ENCODE results near the gene LTF. TPM values are rescaled to one million over a fixed set of nuclear protein-coding genes. Genes with fewer than 3 reads are reported as not detected.

Gene LTF
- 1.4 TPM for total RNA-seq

DNA sequence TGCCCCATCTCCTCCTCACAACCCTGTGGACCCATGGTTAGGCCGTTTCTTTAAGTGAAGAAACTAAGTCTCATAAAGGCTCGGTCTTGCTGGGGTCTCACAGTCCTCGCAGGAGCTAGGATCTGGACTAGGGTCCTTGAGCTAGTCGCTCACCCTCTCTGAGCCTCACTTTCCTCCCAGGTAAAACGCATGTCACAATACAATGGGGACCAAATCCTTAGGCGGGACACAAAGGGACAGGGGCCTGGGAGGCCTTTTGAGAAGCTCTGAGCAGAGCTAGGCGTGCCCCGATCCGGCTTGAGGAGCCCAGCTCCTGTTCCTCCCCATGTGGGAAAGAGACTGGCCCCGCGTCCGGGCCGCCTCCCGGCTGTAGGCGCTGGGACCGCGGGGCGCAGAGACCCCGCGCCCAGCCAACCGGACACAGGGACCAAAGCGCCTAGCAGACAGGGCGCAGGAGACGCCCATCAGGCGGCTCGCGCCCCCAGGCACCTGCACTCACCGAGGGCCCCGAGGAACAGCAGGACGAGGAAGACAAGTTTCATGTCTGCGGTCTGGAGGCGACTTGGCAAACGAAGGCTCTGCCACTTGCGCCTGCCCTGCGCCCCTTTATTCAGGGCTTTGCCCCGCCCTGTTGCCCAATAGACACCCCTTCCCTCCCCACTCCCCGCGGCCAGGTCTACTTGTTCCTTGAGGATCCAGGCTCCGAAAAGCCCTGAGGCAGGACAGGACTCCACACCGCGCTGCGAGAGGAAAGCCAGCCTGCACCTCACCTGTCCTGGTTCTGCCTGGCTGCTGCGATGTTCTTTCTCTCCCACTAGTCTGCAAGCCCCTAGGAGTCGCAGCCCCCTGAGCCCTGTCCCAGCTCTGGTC is at the start of gene LTF:
Gene LTF, minus strand, starts transcription at position 580 of the 870 bp plus-strand sequence. Its CDS starts 38 bp downstream, at position 542.
- Histone ChIP-seq H3K4me1 (no peaks in the 10 kb centered on the region), H3K36me3 (no peaks in the 10 kb centered on the region), H3K27ac (no peak within 1 kb of the TSS), H3K27me3 (peaks cover 5% of the 10 kb centered on the region), H3K9me3 (no peaks in the 10 kb centered on the region), H3K4me3 (no peak within 1 kb of the TSS)
- TF ChIP-seq, protein P1, sequence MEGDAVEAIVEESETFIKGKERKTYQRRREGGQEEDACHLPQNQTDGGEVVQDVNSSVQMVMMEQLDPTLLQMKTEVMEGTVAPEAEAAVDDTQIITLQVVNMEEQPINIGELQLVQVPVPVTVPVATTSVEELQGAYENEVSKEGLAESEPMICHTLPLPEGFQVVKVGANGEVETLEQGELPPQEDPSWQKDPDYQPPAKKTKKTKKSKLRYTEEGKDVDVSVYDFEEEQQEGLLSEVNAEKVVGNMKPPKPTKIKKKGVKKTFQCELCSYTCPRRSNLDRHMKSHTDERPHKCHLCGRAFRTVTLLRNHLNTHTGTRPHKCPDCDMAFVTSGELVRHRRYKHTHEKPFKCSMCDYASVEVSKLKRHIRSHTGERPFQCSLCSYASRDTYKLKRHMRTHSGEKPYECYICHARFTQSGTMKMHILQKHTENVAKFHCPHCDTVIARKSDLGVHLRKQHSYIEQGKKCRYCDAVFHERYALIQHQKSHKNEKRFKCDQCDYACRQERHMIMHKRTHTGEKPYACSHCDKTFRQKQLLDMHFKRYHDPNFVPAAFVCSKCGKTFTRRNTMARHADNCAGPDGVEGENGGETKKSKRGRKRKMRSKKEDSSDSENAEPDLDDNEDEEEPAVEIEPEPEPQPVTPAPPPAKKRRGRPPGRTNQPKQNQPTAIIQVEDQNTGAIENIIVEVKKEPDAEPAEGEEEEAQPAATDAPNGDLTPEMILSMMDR (IDR thresholded peaks at IDR 0.05), result no peak
- intact Hi-C loops (cut with DNase I), result no loop called here
- no peak for DNase-seq (ENCODE audit: low spot score in 2 of 2)

DNA sequence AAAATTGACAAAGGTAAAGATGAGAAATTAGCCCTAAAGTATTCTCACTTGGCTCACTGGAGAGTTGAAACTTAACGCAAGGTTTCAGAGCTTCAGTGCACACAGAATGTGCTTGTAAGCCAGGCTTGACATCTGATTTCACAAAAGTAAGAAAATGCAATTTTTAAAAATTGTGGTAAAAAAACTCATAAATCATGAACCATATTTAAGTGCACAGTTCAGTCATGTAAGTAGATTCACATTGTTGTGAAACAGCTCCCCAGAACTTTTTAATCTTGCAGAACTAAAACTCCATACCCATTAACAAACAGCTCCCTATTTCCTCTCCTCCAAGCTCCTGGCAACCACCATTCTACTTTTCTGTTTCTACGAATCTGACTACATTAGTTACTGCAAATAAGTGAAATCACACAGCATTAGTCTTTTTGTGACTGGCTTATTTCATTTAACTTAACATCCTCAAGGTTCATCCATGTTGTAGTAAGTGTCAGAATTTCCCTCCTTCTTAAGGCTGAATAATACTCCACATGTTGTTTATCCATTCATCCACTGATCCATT is 47.6 kb upstream of the LTF start:
- TF ChIP-seq, protein P1 (IDR thresholded peaks at IDR 0.05), result no peak
- H3K36me3 ChIP-seq, result no peaks in the 10 kb centered on the region
- no peaks in the 10 kb centered on the region for H3K9me3 ChIP-seq
- no peak overlapping the region for H3K27ac ChIP-seq
- intact Hi-C loops (cut with DNase I), result no loop called here
- H3K27me3 ChIP-seq, result no peaks in the 10 kb centered on the region
- DNase-seq (ENCODE audit: low spot score in 2 of 2), result no peak
- no peak overlapping the region for H3K4me3 ChIP-seq
- H3K4me1 ChIP-seq, result no peaks in the 10 kb centered on the region

DNA sequence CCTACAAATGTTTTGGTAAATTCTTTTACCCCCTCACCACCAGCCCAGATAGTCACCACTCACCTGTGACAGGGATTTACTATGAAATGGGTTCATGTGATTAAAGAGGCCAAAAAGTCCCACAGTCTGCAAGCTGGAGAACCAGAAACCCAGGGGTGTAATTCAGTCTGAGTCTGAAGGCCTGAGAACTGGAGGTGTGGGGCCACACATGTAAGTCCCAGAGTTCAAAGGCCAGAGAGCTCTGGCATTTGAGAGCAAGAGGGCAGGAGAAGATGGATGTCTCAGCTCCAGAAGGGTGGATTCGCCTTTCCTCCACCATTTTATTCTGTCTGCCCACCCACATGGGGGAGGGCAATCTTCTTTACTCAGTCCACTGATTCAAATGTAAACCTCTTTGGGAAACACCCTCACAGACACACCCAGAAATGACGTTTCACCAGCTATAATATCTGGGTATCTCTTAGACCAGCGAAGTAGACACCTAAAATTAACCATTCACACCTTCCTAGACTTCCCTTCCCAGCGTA is 45.0 kb upstream of the LTF start:
- no peak for DNase-seq (ENCODE audit: low spot score in 2 of 2)
- H3K27me3 ChIP-seq, result no peaks in the 10 kb centered on the region
- H3K36me3 ChIP-seq, result no peaks in the 10 kb centered on the region
- intact Hi-C loops (cut with DNase I), result no loop called here
- no peak overlapping the region for H3K27ac ChIP-seq
- no peaks in the 10 kb centered on the region for H3K4me1 ChIP-seq
- TF ChIP-seq, protein P1 (IDR thresholded peaks at IDR 0.05), result no peak
- H3K9me3 ChIP-seq, result no peaks in the 10 kb centered on the region
- no peak overlapping the region for H3K4me3 ChIP-seq

DNA sequence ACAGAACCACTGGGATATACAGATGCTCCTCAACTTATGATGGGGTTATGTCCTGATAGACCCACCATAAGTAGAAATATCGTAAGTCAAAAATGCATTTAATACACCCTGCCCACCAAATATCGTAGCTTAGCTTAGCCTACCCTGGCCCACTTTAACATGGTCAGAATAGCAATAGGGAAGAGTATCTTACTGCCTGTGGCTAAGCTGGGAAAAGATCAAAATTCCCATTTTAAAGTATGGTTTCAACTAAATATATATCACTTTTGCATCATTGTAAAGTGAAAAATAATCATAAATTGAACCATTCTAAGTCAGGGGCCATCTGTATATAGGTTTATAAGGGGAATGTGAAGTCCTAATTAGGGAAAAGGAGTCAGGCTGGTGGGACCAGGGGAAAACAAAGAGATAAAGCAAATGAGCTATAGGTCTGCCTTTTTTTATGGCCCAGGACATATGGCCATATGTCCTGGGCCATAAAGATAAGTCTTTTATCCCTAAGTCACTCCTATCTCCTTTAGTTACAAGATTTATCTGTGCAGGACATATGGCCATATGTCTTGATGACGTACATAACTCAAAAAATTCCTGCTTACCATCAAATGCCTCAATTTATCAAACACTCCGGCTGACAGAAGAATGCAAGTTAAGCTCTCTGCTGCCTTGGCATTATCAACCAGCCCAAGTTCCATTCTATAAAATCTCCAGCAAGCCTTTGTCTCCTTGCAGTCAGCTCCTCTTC is 44.3 kb upstream of the LTF start:
- H3K4me3 ChIP-seq, result no peak overlapping the region
- no peak for DNase-seq (ENCODE audit: low spot score in 2 of 2)
- no peaks in the 10 kb centered on the region for H3K36me3 ChIP-seq
- no peak overlapping the region for H3K27ac ChIP-seq
- no peaks in the 10 kb centered on the region for H3K27me3 ChIP-seq
- no peaks in the 10 kb centered on the region for H3K9me3 ChIP-seq
- TF ChIP-seq, protein P1 (IDR thresholded peaks at IDR 0.05), result no peak
- intact Hi-C loops (cut with DNase I), result no loop called here
- no peaks in the 10 kb centered on the region for H3K4me1 ChIP-seq

DNA sequence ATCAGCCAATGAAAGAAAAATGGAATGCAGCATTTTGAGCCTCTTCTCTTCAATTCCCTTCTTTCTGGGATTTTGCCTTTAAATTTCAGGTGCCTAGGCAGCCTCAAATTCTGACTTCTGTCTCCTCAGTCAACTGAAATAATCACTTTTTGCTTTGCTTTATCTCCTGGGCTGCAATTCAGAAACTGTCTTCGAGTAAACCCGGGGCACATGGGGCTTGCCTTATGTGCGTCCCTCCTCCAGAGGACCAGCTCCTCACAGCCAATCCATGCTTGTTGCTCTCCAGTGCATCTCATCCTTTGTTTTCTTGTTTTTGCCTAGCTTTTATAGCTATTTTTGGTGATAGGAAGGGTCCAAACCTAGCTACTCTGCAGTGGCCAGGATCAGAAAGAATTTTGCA is 41.8 kb upstream of the LTF start:
- Histone ChIP-seq H3K9me3 (no peaks in the 10 kb centered on the region), H3K36me3 (no peaks in the 10 kb centered on the region), H3K4me3 (no peak overlapping the region), H3K27me3 (no peaks in the 10 kb centered on the region), H3K4me1 (no peaks in the 10 kb centered on the region), H3K27ac (no peak overlapping the region)
- intact Hi-C loops (cut with DNase I), result no loop called here
- TF ChIP-seq, protein P1 (IDR thresholded peaks at IDR 0.05), result no peak
- DNase-seq (ENCODE audit: low spot score in 2 of 2), result no peak

All from ascending aorta (tissue), 2 donors.